NCI-H146 treated with DMSO at 0.1 percent for 48 hours (cell line): ENCODE measurements around the gene COL5A2.
A peak's percentile ranks its signal among the peaks of the same experiment; 100 is the strongest.

ENCODE experiments used
- DNase-seq: peaks from one replicate; lab custom pipeline; 2025; ENCODE audit not compliant: unreplicated experiment; lab: John Stamatoyannopoulos, UW

The COL5A2 gene

DNA sequence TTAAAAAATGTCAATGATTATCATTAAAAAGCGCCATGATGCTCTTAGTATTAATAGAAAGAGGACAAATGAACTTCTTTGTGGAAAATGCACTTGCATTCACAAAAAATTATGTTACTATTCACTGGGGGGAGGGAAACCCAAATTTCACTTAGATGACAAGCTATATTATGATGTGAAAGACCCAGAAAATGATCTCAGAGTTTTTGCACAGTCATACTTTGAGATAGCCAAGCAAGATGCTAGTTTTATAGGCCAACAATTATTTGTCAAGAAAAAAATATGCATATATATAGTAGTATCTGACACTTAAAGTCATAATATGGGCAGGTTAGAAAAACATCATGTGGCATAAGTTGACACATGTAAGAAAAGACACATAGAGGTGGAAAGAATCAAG lies 31.6 kb downstream of the COL5A2 start:
- no peak for DNase-seq

DNA sequence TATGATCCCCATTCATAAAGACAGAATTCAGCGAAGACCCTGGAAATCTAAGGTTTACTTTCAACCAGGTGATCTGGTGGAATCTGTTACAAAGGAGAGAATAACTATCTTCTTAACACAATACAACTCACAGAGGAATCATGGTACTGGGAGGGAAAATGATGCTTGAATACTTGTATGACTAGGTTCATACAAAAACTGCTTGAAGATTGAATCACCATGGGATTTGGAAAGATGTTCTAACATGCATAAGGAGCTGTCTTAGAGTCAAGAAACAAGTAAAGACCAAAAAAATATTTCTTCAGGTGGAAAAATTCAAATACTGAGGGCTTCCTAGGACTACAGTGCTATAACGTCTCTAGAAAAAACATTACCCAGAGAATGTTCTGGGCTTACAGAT lies 32.2 kb downstream of the COL5A2 start:
- no peak for DNase-seq

DNA sequence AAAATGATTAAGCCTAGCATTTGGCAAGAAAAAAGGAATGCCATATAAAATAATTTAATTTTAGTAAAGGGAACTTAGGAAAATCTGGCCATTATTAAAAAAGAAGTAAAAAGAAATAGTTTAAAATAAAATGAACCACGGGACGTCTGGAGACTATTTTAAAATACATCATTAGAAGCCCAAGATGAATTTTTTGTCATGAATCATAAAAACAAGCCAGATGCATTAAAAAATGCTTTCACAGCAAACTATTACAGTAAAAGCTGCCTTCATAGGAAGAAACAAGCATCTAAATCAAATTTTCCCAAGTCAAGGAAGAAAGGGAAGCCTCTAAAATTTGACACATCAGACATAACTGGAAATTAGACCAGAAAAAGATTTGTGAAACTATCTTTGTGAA lies 33.0 kb downstream of the COL5A2 start:
- no peak for DNase-seq

DNA sequence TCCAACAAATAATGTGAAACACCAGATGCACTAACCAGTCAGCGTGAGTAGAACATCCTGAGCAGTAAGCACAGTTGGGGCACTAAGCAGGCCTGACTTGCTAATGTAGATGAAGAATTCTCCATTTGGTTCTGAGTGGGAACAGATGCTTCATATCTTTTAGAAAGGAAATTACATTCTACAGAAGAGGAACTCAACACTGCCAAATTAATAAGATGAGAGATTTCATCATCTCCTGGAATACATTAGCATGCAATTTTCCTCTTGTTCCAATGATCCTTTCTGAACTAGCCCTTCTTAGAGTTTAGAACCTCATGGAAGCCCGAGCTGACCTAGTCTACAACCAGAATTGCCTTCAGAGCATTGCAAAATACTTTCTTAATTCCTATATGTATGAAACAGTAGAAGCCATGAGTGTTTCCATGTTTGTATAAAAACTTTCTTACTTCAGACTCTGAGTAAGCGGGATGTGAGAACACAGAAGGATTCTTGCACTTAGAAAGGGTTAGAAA lies 34.8 kb downstream of the COL5A2 start:
- DNase-seq = no peak

DNA sequence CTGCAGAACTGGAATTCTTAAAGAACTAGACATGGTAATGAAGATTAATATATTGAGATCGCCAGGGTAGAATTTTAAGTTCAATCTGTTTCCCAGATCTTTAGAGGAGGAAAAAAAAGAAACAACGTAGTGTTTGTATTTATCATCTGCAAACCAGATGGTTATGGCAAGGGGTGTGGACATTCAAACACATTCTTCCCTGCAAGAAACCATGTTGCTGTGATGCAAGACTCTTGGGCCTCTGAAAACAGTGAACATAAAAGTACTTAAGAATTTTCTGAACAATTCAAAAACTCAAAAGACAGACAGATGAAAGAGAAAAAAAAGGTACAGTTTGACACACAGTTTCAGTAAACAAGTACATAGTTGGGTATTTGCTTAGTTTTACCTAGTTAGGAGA lies 35.6 kb downstream of the COL5A2 start:
- no peak for DNase-seq

DNA sequence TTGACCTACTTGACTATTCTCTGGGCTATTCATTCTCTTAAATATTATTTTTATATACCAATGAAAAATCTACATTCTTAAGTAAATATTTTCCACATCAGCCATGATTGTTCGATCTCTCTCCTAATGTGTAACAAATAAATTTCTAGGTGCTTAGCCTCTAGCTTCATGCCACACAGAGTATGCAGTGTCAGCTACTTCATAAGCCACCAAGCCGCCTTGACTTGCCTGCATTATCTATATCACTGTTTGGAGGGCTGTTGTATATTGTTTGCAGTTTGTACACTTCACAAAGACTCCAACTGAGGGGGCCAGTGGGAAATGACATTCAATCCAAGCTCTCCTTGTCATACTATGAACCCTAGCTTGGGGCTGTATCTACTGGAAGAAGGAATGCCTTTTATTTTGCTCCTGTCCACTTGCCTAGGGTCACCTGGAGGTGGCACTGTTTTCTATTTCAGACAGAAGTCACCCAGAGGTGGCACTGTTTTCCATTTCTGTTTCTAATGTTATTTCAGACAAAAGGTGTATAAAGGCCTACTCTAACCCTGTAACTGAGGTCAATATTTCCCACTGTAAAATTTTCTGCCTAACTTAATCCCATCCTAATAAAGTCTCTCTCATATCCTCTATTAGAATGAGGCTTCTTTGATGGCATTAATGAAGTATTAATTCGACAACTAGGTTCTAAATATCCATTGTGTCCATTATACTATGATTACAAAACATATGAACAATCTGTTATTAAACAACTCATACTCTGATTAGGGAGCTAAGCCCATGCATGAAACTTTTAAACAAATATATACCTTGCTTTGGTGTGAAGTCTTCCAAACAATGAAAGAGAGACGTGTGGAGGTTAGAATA lies 36.4 kb downstream of the COL5A2 start:
- DNase-seq = peak; percentile 1

DNA sequence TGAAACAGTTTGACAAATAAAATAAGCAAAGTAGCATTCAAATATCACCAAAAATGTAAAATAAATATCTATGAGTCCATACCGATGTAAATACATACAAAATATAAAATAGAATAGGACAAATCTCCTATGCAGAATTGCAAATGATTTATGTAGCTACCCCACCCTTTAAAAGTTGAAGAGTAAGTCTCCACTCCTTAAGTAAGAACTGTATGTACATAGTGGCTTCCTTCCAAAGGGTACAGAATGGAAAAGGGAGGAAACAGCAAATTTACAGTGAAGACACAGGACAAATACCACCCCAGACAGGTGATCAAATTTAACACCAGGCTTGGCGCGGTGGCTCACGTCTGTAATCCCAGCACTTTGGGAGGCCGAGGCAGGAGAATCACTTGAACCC lies 40.8 kb downstream of the COL5A2 start:
- DNase-seq = no peak

DNA sequence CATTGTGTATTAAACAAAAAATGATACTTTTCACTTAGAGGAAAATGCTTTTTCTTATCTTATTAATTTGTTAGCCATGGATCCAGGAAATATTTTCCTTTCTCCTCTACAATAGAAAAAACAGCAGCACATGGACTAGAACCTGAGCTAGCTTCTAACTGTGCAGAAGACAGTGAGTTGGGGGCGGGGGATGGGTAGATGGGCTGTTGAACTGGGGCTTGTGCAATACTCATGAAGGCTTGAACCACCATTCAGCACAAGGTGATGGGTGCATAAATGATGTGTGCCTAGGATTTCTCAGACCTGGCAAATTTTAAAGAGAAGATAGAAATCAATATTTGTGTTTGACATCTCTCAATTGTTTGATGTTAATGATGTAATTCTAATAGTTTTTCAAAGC lies 42.0 kb downstream of the COL5A2 start:
- no peak for DNase-seq

DNA sequence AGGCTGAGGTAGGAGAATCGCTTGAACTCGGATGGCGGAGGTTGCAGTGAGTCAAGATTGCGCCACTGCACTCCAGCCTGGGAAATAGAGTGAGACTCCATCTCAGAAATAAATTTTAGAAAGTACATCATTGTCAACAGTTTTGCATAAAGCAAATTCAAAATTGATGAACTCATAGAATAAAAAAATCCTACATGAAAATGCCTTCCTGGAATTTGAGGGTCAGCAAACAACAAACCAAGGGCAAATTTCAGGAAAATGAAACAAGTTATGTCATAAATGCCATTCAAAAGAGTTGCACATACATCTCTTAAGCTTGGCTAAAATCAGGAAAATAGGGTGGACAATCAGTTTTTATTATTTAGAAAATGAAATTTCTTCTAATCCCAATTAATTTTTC lies 45.1 kb downstream of the COL5A2 start:
- no peak for DNase-seq

DNA sequence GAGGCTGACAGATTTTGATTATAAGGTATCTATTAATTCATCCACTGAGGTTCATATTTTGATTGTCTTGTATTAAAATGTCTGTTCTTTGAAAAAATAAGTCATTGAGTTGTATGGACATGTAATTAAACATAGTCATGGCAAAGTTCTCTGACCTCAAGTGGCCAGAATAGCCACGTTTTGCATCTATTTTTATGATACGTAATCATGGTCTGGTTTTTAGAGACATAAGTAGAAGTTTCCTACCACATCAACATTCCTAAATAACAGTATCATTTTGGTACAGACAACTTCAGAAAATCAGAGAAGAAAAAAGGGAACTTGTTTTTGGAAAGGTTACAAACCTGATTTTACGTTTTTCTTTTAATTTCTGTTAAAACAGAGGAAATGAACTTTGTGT lies 47.6 kb downstream of the COL5A2 start:
- DNase-seq = no peak

DNA sequence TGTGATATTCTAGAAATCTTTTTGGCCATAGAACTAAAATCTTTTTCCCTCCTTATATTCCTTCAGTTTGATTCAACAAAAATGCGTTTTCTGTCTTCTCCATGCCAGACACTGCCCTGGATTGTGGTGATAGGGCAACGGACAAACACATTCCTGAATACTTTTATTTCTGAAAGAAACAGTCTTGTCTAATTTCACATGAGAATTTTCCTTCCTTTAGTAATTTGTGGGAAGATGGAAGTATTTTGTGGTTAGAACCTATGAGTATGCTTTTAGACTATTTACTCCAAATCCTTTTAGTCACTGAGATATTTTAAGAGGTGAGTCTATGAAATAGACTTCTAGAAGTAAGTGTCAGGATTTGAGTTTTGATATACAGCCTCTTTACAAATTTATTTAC lies 49.6 kb downstream of the COL5A2 start:
- no peak for DNase-seq

DNA sequence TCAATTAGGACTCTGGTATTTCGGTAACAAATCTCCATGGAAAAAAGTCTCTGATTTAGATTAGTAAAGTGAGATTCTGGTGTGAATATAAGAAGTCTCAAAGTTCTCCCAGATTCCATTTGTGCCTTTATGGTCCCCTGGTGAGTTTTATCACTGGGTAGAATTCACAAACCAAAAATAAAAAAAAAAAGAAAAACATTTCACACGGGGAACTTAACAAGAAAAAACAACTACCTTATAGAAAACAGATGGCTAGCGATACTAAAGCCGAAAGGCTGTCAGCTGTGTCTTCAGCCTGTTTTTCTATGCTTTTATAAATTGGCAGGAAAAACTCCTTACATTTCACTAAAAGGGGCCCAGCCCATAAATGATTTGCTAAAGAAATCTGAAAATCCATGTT lies 50.6 kb downstream of the COL5A2 start:
- no peak for DNase-seq

DNA sequence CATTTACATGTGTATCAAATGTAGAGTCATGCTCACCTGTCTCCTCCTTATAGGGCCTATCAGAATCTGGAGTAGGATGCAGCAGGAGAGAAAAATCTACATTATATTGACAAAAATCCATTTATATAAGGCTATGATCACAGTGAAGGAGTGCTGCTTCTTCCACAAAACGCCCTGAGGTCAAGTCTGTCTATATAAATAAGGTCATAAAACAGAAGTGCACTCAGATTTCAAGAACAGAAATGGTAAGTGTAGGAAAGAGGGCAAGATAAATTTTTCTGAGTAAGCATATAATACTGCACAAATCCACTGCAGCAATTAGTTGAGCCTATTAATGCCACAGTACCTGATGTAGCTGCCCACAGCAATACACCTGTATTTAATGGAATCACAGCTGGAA lies 51.8 kb downstream of the COL5A2 start:
- DNase-seq = peak; percentile 42

DNA sequence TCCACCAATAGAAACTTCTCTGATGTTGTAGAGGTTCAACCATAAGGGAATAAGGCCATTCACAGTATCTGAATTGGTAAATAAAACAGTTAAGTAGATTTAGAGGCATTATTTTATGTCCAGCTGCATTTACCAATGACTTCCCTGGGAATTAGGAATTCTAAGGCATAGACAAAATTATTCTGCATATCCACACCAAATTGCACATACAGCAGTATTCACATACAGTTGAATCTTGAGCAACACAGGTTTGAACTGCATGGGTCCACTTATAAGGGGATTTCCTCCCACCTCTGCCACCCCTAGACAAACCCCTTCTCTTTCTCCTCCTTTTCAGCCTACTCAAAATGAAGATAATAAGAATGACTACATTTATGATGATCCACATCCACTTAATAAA lies 54.4 kb downstream of the COL5A2 start:
- DNase-seq = no peak

DNA sequence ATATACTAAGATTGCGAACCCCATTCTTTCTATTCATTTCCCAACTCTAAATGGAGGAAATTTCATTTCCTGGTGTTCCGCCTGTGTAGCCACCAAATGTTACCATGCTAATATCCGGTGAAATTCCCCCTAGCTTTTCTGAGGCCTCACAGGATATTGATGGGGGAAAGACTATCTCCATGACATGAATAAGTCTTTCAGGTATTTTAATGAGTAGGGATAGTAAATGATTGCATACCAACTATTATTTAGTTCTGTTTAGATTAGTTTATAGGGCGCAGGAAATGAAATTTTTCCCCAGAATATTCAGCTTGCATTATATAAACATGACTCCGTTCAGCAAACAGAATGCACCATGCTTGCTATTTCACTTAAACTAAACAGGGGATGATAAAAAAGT lies 55.4 kb downstream of the COL5A2 start:
- DNase-seq = no peak

DNA sequence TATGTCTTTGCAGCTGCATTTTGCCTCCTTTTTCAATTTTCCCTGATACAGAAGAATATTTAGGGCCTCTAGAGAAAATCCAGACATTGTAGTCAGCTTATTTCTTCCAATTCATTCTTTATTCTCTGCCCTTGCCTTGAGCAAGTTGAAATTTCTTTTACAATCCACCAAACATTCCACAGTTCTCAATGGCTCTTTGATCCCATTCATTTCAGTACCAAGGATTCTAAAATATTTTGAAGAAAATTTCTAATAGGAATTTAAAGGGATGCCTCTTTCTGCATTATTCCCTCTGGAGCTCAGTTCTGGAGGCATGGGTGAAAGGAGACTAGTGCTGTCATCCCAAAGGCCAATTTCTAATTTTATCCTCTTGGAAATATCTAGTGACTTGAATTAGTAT lies 61.2 kb downstream of the COL5A2 start:
- DNase-seq = no peak

DNA sequence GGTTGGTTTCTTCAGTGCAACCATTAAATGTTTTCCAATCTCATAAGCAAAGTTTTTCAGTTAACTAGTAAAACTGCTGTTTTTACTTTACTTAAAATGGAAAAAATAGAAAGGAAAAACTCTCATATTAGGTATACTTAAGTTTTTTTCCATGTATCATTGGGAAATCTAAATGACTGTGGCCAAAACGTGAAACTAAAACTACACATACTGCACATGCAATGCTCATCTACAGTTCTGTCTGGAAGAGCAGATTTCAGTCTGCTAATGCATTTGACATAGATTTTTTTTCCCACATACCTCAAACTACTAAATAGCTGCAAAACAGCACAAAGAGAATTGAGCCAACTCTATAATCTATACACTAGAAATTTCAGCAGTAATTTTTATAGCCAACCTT lies 62.6 kb downstream of the COL5A2 start:
- no peak for DNase-seq

DNA sequence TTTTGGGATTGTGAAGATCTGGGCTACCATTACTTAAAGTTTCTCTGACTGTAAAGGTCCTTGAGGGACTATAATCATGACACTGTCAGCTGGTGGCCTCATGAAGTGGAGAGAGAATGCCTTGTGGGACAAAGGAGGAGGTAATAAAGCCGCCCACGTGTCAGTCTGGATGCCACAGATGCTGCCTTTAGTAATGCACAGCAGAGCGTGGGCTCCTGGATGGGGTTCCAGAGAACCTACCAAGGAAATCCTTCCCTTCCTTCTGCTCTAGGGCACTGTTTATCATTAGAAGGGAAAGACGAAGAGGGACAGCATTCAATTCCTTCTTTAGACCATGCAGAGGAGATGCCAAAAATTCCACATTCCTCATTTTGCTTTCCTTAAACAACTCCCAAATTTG lies 63.5 kb downstream of the COL5A2 start:
- DNase-seq = no peak

DNA sequence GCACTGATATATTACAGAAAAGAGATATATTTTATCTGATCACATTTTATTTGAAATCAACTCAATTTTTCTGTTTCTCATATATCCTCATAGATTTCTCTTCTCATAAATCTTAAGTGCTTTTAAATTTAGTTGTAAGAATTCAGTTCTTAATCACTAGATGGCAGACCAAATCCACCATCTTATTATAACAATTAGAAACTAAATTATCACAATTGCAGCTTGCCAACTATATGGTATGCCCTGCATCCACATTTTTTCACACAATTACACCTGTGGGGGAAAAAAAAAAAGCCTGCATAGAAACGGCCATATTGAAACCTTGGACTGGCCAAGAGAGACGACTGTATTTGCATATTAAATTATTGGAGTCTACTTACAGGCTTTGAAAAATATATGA lies 64.4 kb downstream of the COL5A2 start:
- no peak for DNase-seq

DNA sequence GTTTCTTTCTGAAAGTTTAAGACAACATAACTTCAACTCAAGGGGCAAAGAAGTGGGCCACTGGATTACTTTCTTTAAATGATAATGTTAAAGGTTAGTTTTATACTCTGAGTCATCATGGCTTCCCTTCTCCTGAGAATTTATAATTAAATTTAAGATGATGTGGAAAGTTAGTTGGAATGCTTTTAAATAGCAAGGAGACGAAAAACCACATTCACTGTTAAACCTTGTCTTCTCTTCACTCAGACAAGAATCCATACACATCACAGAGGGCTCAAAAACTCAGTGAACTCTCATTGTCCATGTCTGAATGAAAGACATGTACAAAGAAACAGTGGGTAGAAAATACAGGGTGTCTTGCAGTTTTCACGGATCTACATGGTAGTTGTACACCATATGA lies 65.6 kb downstream of the COL5A2 start:
- no peak for DNase-seq

DNA sequence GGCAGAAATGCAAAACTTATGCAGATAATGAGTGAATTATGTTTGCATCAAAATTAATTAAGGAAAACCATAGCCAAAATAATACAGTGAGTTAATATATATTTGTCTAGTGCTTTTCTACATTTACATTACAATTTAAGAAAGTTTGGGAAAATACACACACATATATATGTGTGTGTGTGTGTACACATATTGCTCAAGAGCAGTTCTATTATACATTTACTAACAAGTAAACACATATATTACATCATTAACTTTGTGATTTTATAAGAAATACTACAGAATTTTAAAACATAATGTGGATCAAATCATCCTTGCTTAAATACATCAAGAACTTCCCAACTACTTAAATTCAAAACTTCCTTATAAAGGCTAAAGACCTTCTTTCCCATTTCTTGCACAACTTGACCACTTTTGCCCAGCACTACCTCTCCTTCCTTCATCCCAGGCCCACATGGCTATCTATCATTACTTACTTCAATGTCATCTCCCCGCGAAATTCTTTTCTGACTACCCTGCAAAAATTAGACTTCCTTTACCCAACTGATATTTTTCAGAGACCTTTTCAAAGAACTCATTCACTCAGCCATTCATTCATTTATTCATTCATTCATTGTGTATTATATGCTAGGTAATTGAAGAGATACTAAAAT lies 68.4 kb downstream of the COL5A2 start:
- DNase-seq = no peak

DNA sequence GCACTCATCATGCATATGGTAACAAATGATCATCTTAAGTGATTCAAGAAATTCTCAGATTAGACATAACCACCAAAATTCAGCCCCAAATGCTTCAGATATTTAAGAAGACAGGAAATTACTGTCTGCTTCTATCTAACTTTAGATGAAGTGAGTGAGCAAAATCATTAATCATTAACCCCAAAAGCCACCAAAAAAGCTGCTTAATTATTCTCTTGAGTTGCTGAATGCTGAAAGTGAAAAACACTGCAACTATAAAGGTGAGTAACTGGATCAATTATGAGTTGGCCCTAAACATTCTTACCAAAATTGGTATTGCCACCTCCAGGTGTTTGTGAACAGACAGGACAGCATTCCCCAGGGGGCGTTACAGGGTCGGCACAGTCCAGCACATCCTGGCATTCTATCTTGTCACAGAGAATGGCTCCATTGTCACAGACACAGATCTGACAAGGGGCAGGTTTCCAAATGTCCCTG lies 69.6 kb downstream of the COL5A2 start:
- DNase-seq = no peak
